HG03097 (cell line): ENCODE measurements around the gene CFAP73.
"Not testable (repeated sequence)": the region's sequence is repeated elsewhere in the genome, so short reads cannot be mapped to it uniquely, and the experiment has no call there.

Experiments
- ATAC-seq: cut with Tn5 transposase; IDR thresholded peaks from one replicate; pipeline ENCODE4 v1.9.1; 2021; ENCODE audit not compliant: unreplicated experiment, low FRiP score

Gene CFAP73

GRCh38 chr12:113149361-113150150 is at the start of gene CFAP73:
CFAP73 (plus strand) TSS chr12:113149724; CDS start chr12:113149858, 134 bp downstream.
- ATAC-seq = no peak

GRCh38 chr12:113099764-113100163 is 49.8 kb upstream of the CFAP73 start:
- no peak for ATAC-seq

GRCh38 chr12:113101751-113102150 is 47.8 kb upstream of the CFAP73 start:
- ATAC-seq = no peak

- no peak for ATAC-seq
Observed at GRCh38 chr12:113102811-113103210, 46.7 kb upstream of the CFAP73 start.

- no peak for ATAC-seq
Observed at GRCh38 chr12:113103756-113104450, 45.6 kb upstream of the CFAP73 start.

- ATAC-seq = no peak
Observed at GRCh38 chr12:113104953-113105510, 44.5 kb upstream of the CFAP73 start.

- ATAC-seq = no peak
Observed at GRCh38 chr12:113105606-113106271, 43.8 kb upstream of the CFAP73 start.

GRCh38 chr12:113106361-113106760 is 43.2 kb upstream of the CFAP73 start:
- no peak for ATAC-seq

GRCh38 chr12:113108308-113108707 is 41.2 kb upstream of the CFAP73 start:
- no peak for ATAC-seq

- ATAC-seq = no peak
Observed at GRCh38 chr12:113109360-113109759, 40.2 kb upstream of the CFAP73 start.

GRCh38 chr12:113109872-113110599 is 39.5 kb upstream of the CFAP73 start:
- no peak for ATAC-seq

GRCh38 chr12:113111247-113111646 is 38.3 kb upstream of the CFAP73 start:
- no peak for ATAC-seq

GRCh38 chr12:113112043-113112899 is 37.3 kb upstream of the CFAP73 start:
- no peak for ATAC-seq

- no peak for ATAC-seq
Observed at GRCh38 chr12:113113397-113113796, 36.1 kb upstream of the CFAP73 start.

- no peak for ATAC-seq
Observed at GRCh38 chr12:113114447-113115178, 34.9 kb upstream of the CFAP73 start.

GRCh38 chr12:113115455-113116126 is 33.9 kb upstream of the CFAP73 start:
- no peak for ATAC-seq

- ATAC-seq = no peak
Observed at GRCh38 chr12:113116875-113117274, 32.6 kb upstream of the CFAP73 start.

GRCh38 chr12:113117684-113118083 is 31.8 kb upstream of the CFAP73 start:
- ATAC-seq = not testable (repeated sequence)
